ENCODE measurements around the gene MBNL1.
"Not testable (repeated sequence)": the region's sequence is repeated elsewhere in the genome, so short reads cannot be mapped to it uniquely, and the experiment has no call there.

Gene MBNL1

DNA sequence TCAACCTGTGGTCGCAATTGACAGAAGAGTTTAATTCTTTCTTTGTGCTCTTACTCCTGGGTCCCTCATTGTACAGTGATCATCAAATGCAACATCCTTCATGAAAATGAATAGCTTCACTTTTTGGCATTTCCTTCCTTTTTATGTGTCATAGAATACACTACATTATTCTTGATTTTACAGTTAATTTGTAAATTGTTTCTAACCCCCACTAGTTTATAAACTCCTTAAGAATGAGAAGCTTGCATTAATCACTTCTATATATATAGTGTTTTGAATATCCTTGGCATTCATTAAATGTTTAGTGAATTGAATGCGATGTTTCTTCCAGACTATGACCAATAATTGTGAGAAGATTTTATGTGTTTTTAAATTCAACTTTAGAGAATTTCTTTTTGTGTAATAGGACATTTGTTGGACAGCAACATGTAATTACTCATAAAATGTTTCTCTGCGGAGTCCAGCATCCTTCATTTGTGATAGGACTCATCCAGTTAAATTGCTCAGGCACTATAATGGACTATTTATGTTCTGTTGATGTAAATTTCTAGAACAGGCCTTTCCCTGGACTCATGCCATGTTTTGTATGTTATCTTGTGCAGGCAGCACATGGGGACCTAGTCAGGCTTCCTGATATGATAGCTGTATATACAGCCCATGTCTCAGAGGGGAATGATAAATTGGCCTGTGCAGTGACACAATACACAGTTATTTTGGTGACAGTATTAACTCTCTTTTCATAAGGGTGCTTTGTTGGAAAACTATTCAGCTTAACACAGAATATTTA lies 51.3 kb downstream of the MBNL1 start:
- peak; percentile 40 for DNase-seq (ENCODE audit: low read depth)

GRCh38 chr3:152321200-152321954 lies 52.6 kb downstream of the MBNL1 start:
- no peak for DNase-seq (ENCODE audit: low read depth)

- no peak for DNase-seq (ENCODE audit: low read depth)
These were observed 53.2 kb downstream of the MBNL1 start for GRCh38 chr3:152321955-152322377.

GRCh38 chr3:152322756-152323155 lies 54.0 kb downstream of the MBNL1 start:
- no peak for DNase-seq (ENCODE audit: low read depth)

GRCh38 chr3:152323834-152324233 lies 55.1 kb downstream of the MBNL1 start:
- DNase-seq (ENCODE audit: low read depth) = no peak

- no peak for DNase-seq (ENCODE audit: low read depth)
These were observed 56.4 kb downstream of the MBNL1 start for GRCh38 chr3:152325136-152325535.

GRCh38 chr3:152327203-152327602 lies 58.5 kb downstream of the MBNL1 start:
- no peak for DNase-seq (ENCODE audit: low read depth)

- DNase-seq (ENCODE audit: low read depth) = peak; percentile 92
These were observed 60.1 kb downstream of the MBNL1 start for GRCh38 chr3:152328841-152329240.

GRCh38 chr3:152330559-152330958 lies 61.8 kb downstream of the MBNL1 start:
- DNase-seq (ENCODE audit: low read depth) = no peak

DNA sequence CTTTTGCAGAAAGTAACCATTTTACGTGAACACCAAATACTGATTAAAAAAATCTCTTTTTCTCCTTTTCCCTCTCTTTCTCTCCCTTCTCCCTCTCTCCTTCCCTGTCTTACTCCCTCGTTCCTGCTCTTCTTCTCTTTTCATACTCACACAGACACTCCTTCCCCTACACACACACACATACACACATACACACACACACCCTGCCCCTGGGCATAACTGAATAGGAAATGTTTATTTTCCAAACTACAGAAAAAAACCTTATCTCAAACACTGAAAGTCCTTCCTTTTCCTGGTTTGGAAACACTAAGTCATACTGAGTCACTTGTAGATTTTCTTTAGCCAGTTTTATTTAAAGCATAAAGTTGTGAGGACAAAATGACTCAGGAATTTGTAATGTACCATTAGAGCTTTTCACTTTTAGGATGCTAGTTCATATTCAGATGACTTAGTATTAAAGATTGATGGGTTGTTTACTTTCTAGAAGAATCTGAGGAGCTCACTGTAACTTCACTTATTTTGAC lies 62.4 kb downstream of the MBNL1 start:
- DNase-seq (ENCODE audit: low read depth) = peak; percentile 96

- peak; percentile 59 for DNase-seq (ENCODE audit: low read depth)
These were observed 63.3 kb downstream of the MBNL1 start for GRCh38 chr3:152331998-152332397.

- DNase-seq (ENCODE audit: low read depth) = no peak
These were observed 65.2 kb downstream of the MBNL1 start for GRCh38 chr3:152333928-152334327.

GRCh38 chr3:152334761-152335160 lies 66.0 kb downstream of the MBNL1 start:
- no peak for DNase-seq (ENCODE audit: low read depth)

- no peak for DNase-seq (ENCODE audit: low read depth)
These were observed 66.5 kb downstream of the MBNL1 start for GRCh38 chr3:152335273-152335672.

DNA sequence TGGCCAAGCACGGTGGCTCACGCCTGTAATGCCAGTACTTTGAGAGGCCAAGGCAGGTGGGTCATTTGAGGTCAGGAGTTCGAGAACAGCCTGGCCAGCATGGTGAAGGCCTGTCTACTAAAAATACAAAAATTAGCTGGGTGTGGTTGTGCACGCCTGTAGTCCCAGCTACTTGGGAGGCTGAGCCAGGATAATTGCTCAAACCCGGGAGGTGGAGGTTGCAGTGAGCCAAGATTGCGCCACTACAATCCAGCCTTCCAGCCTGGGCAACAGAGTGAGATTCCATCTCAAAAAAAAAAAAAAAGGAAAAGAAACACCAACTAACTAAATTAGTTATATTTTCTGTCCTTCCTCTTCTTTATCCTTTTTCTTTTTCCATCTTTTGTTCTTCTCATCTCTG lies 68.6 kb downstream of the MBNL1 start:
- DNase-seq (ENCODE audit: low read depth) = not testable (repeated sequence)

- no peak for DNase-seq (ENCODE audit: low read depth)
These were observed 69.5 kb downstream of the MBNL1 start for GRCh38 chr3:152338159-152338720.

DNA sequence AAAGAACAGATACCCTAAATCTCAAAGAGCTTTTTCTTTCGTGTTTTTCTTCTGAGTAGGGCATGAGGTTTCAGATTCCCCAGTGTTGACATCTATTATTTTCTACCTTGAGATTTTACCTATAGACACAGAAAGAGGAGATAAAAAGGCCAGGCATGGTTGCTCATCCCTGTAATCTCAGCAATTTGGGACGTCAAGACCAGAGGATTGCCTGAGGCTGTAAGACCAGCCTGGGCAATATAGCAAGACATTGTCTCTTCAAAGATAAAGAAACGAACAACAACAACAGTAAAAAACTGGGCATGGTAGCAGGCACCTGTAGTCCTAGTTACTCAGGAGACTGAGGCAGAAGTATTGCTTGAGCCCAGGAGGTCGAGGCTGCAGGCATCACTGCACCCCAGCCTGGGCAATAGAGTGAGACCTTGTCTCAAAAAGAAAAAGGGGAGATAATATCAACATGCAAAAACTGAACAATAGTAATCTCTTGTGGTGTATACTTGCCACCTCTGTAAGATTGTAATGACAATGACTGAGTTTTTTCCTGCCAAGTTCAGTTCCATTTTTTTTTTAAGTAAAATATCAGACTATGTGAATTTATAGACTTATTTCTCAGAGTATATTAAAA lies 71.3 kb downstream of the MBNL1 start:
- no peak for DNase-seq (ENCODE audit: low read depth)

GRCh38 chr3:152345233-152345632 lies 76.5 kb downstream of the MBNL1 start:
- no peak for DNase-seq (ENCODE audit: low read depth)

GRCh38 chr3:152346058-152346457 lies 77.3 kb downstream of the MBNL1 start:
- no peak for DNase-seq (ENCODE audit: low read depth)

GRCh38 chr3:152346740-152347139 lies 78.0 kb downstream of the MBNL1 start:
- DNase-seq (ENCODE audit: low read depth) = peak; percentile 42

DNA sequence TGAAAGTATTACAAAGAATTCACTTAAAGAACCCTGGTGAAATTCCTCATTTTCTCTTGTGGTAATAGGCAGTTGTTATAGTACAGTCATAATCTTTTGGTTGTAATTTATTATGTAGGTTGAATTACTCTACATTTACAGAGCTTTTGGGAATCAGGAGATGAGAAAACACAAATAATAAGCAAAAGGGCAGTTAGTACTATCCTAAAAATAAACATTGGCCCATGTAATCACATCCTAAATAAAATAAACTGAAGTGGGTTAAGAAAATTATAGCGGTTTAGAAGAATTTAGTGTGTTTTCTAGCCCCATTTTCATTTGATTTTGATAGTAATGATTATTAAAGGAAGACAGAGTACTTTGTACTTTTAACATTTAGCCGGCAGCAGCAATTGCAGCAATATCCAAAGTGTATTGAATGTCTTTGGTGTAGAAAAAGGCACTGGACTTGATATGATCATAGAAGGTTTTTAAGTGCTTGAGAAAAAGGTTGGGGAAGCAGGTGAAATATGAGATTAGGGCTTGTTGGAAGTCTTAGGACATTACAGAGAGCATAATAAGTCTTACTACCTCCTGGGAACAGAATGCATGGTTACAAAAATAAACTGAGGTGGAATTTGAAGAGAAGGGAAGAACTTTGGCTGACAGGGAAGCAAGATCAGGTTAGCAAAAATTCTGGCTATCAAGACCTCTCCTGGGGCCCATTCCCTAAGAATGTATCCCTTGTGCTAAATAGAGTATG lies 79.9 kb downstream of the MBNL1 start:
- DNase-seq (ENCODE audit: low read depth) = no peak

DNA sequence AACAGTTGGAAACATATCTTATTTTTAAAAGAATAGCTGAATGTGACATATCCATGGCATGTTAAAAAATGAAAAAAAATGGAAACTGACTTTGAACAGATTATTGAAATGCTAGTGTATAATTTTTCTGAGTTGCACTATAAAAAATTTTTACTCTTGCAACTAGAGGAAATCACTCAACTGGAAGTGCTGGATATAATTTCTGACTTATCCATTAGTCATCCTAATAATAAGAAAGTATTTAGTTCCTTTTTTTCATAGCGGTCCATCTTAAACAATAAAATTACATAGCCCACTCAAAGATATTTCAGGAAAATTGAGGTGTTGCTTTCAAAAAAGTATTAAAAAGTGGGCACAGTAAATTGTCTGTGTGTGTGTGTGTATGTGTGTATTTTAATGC lies 80.7 kb downstream of the MBNL1 start:
- DNase-seq (ENCODE audit: low read depth) = peak; percentile 74
